Immature natural killer cell (primary cell): Measurements from ENCODE around the gene SPATA22. TPM values are rescaled to one million over a fixed set of nuclear protein-coding genes. Genes with fewer than 3 reads are reported as not detected.

Experiments used
- polyA plus RNA-seq, 3 donors: library from polyadenylated mRNA; unstranded; fragments of 300-500 nt; fragmentation: Illumina TruSeq; gene quantifications; one replicate each; pipeline ENCODE4 v1.2.3, GENCODE V29; 2021

SPATA22 gene
- polyA plus RNA-seq, 3 donors from 2014 or later, result not detected

Other genes starting within 250 kb of the SPATA22 start
- not detected for gene OR3A1, start 173.5 kb downstream of the SPATA22 start, polyA plus RNA-seq
- 1 to 10 TPM in 1 of 3 donors, not detected in 2; 3.8 TPM for gene OR3A2, start 85.5 kb downstream of the SPATA22 start, polyA plus RNA-seq
- gene OR1E1, start 73.4 kb downstream of the SPATA22 start, polyA plus RNA-seq, result not detected
- gene OR3A3, start 60.4 kb downstream of the SPATA22 start, polyA plus RNA-seq, result not detected
- gene OR1E2, start 38.0 kb downstream of the SPATA22 start, polyA plus RNA-seq, result not detected
- not detected for gene ASPA, start 4.2 kb upstream of the SPATA22 start, polyA plus RNA-seq
- gene TRPV3, start 86.0 kb upstream of the SPATA22 start, polyA plus RNA-seq, result 1 to 10 TPM in 1 of 3 donors, under 1 TPM in 2; 0.05 to 1.3 (median 0.39) TPM
- gene TRPV1, start 137.6 kb upstream of the SPATA22 start, polyA plus RNA-seq, result 1 to 10 TPM in 1 of 3 donors, under 1 TPM in 1, not detected in 1; 0.08 to 1.1 TPM
- gene SHPK, start 164.4 kb upstream of the SPATA22 start, polyA plus RNA-seq, result 1 to 10 TPM; 2.6 to 8.1 (median 6.4) TPM
- gene CTNS, start 164.9 kb upstream of the SPATA22 start, polyA plus RNA-seq, result 10 to 100 TPM in 1 of 3 donors, 1 to 10 TPM in 2; 6.0 to 12.7 (median 7.2) TPM
- gene TAX1BP3, start 196.8 kb upstream of the SPATA22 start, polyA plus RNA-seq, result 10 to 100 TPM; 36.1 to 49.2 (median 41.5) TPM
- gene EMC6, start 197.0 kb upstream of the SPATA22 start, polyA plus RNA-seq, result 100 to 1,000 TPM; 104 to 137 (median 135) TPM
- gene P2RX5, start 224.3 kb upstream of the SPATA22 start, polyA plus RNA-seq, result 1 to 10 TPM; 5.9 to 8.9 (median 8.4) TPM